Measurements from ENCODE around the gene SORCS3. TPM values are rescaled to one million over a fixed set of nuclear protein-coding genes. Genes with fewer than 3 reads are reported as not detected.

SORCS3 gene
- total and polyA plus RNA-seq, 2 donors (not counting 1 experiment from before 2014, with no cell fraction given), result not detected

DNA sequence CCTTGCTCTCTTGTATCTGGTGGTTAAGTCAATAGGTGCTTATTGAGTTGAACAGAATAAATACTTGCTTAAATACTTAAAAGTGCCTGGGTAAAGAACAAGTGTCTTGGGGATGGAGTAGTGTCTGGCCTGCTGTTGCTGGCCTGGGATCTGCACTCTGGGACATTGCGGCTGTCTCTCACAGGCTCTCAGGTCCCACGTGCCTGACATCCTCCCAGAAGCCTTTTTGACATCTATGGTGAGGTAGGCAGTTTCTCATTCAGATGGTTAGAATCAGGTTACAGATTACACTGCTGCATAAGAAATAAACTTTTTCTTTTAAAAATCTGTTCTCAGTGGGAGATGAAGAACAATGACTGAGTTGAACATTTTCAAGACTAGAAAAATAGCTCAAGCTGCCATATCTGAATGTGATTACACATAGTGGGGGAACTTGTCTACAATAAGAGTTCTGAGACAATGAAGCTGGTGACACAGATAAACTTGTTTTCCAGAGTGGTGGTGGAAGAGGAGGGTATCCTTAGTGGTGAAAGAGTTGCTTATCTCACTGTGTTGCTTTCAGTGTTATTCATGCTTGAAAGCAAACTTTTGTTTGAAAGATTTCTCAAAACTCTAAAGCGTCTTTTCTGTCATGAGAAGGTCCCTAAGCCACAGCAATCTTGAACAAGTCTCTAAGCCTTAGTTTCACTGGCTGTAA is 9.7 kb downstream of the SORCS3 start:
- ChIA-PET CTCF (no interaction called here), POLR2A (no interaction called here)
- H3K9ac ChIP-seq (ENCODE audit: low read length), result no peak overlapping the region
- no peak overlapping the region for H3K4me3 ChIP-seq (ENCODE audit: control extremely low read depth in 1 of 5, extremely low read depth in 1 of 5, insufficient read depth in 1 of 5, low read depth in 2 of 5, low read length in 4 of 5)
- Mint-ChIP-seq H3K27me3 (peaks cover 42% of the 10 kb centered on the region), H3K4me3 (no peak overlapping the region), H3K4me1 (no peaks in the 10 kb centered on the region), H3K27ac (no peak overlapping the region), H3K9me3 (ENCODE audit: insufficient read depth) (no peaks in the 10 kb centered on the region)
- H3K79me2 ChIP-seq (ENCODE audit: control insufficient read depth, insufficient read depth, low read length), result no peaks in the 10 kb centered on the region
- H4K20me1 ChIP-seq (ENCODE audit: control insufficient read depth, insufficient read depth, low read length, poor library complexity, severe bottlenecking), result no peaks in the 10 kb centered on the region
- intact Hi-C loops (cut with micrococcal nuclease), result no loop called here
- no peak for TF ChIP-seq EZH2 (IDR thresholded peaks at IDR 0.05; ENCODE audit: borderline replicate concordance, insufficient read depth, low read depth, low read length, poor library complexity, severe bottlenecking)
- TF ChIP-seq, protein P1, sequence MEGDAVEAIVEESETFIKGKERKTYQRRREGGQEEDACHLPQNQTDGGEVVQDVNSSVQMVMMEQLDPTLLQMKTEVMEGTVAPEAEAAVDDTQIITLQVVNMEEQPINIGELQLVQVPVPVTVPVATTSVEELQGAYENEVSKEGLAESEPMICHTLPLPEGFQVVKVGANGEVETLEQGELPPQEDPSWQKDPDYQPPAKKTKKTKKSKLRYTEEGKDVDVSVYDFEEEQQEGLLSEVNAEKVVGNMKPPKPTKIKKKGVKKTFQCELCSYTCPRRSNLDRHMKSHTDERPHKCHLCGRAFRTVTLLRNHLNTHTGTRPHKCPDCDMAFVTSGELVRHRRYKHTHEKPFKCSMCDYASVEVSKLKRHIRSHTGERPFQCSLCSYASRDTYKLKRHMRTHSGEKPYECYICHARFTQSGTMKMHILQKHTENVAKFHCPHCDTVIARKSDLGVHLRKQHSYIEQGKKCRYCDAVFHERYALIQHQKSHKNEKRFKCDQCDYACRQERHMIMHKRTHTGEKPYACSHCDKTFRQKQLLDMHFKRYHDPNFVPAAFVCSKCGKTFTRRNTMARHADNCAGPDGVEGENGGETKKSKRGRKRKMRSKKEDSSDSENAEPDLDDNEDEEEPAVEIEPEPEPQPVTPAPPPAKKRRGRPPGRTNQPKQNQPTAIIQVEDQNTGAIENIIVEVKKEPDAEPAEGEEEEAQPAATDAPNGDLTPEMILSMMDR (IDR thresholded peaks at IDR 0.05), result no peak
- peaks cover 0 to 5% (median 0%) of the 10 kb centered on the region in 4 experiments for H3K27me3 ChIP-seq (replicated peaks in 1 of 4; ENCODE audit: control extremely low read depth in 1 of 4, control insufficient read depth in 3 of 4, insufficient read depth in 4 of 4, low read length in 3 of 4)
- H3K4me1 ChIP-seq (ENCODE audit: control insufficient read depth in 2 of 2, insufficient read depth in 2 of 2, low read length in 2 of 2), result no peaks in the 10 kb centered on the region
- H3K36me3 ChIP-seq (replicated peaks in 1 of 2; ENCODE audit: control extremely low read depth in 1 of 2, control insufficient read depth in 1 of 2, extremely low read depth in 1 of 2, insufficient read depth in 2 of 2, low read length in 1 of 2), result no peaks in the 10 kb centered on the region
- H3K27ac ChIP-seq (ENCODE audit: low read length in 2 of 2), result no peak overlapping the region
- no peaks in the 10 kb centered on the region for H3K9me3 ChIP-seq (ENCODE audit: control extremely low read depth in 1 of 3, control insufficient read depth in 2 of 3, insufficient read depth in 1 of 3, low read length in 2 of 3)
- no peak overlapping the region for H2AFZ ChIP-seq (ENCODE audit: insufficient read depth, low read depth, low read length, poor library complexity, severe bottlenecking)
- no peak overlapping the region for H3K4me2 ChIP-seq (replicated peaks; ENCODE audit: low read depth, low read length, poor library complexity, severe bottlenecking)
- 100% methylated on average over 1 of the region's 3 CpGs for WGBS (ENCODE audit: insufficient coverage)
- no peak for ATAC-seq (ENCODE audit: low read depth)
- no peak for DNase-seq

DNA sequence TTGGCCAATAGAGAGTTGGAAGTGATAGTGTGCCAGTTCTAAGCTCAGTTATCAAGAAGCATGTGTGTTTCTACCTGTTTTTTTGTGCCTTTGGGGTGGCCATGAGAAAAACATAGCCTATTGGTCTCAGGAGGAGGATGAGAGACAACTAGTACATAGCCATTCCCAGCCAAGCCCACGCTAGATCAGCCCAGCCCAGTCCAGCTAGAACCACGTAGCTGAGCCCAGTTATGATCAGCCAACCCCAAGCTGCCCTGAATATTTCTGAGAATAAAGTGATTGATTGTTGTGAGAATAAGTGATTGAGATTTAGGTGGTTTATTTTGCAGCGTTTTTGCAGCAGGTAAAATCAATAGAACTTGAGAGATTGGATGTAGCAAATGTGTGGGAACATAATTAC is 15.9 kb downstream of the SORCS3 start:
- Histone ChIP-seq H3K79me2 (ENCODE audit: control insufficient read depth, insufficient read depth, low read length) (no peaks in the 10 kb centered on the region), H3K4me1 (ENCODE audit: control insufficient read depth in 2 of 2, insufficient read depth in 2 of 2, low read length in 2 of 2) (no peaks in the 10 kb centered on the region), H3K36me3 (replicated peaks in 1 of 2; ENCODE audit: control extremely low read depth in 1 of 2, control insufficient read depth in 1 of 2, extremely low read depth in 1 of 2, insufficient read depth in 2 of 2, low read length in 1 of 2) (no peaks in the 10 kb centered on the region), H3K9me3 (ENCODE audit: control extremely low read depth in 1 of 3, control insufficient read depth in 2 of 3, insufficient read depth in 1 of 3, low read length in 2 of 3) (peaks cover 0 to 3% (median 0%) of the 10 kb centered on the region in 3 donors), H3K27ac (ENCODE audit: low read length in 2 of 2) (no peak overlapping the region), H4K20me1 (ENCODE audit: control insufficient read depth, insufficient read depth, low read length, poor library complexity, severe bottlenecking) (no peaks in the 10 kb centered on the region), H3K9ac (ENCODE audit: low read length) (no peak overlapping the region), H3K4me2 (replicated peaks; ENCODE audit: low read depth, low read length, poor library complexity, severe bottlenecking) (no peak overlapping the region), H3K27me3 (replicated peaks in 1 of 4; ENCODE audit: control extremely low read depth in 1 of 4, control insufficient read depth in 3 of 4, insufficient read depth in 4 of 4, low read length in 3 of 4) (no peaks in the 10 kb centered on the region), H3K4me3 (ENCODE audit: control extremely low read depth in 1 of 5, extremely low read depth in 1 of 5, insufficient read depth in 1 of 5, low read depth in 2 of 5, low read length in 4 of 5) (no peak overlapping the region), H2AFZ (ENCODE audit: insufficient read depth, low read depth, low read length, poor library complexity, severe bottlenecking) (no peak overlapping the region)
- no peaks in the 10 kb centered on the region for H3K4me1 Mint-ChIP-seq
- ChIA-PET CTCF (no interaction called here), POLR2A (no interaction called here)
- intact Hi-C loops (cut with micrococcal nuclease), result no loop called here
- 86% methylated on average over 1 of the region's 3 CpGs for WGBS (ENCODE audit: insufficient coverage)
- DNase-seq (no peak), ATAC-seq (ENCODE audit: low read depth) (no peak)
- peaks cover 26% of the 10 kb centered on the region for H3K27me3 Mint-ChIP-seq
- no peak overlapping the region for H3K4me3 Mint-ChIP-seq
- TF ChIP-seq EZH2 (IDR thresholded peaks at IDR 0.05; ENCODE audit: borderline replicate concordance, insufficient read depth, low read depth, low read length, poor library complexity, severe bottlenecking), result no peak
- TF ChIP-seq, protein P1 (IDR thresholded peaks at IDR 0.05), result no peak
- H3K9me3 Mint-ChIP-seq (ENCODE audit: insufficient read depth), result no peaks in the 10 kb centered on the region
- H3K27ac Mint-ChIP-seq, result no peak overlapping the region

Measured in B cell (primary cell).